Uterus (tissue), 2 donors: Measurements from ENCODE around the gene SGPP2.

Source experiments
- POLR2A ChIP-seq, 2 donors: fragments of 450-650 bp; IDR thresholded peaks; one replicate each; pipeline ENCODE4 v1.6.1; 2016; ENCODE audit warnings: antibody characterized with exemption in 2 of 2, mild to moderate bottlenecking in 1 of 2, moderate library complexity in 1 of 2
- TF ChIP-seq, protein P1 (sequence below), 4 experiments: fragments of 200-600 bp in 2 of 4; fragments of 450-650 bp in 2 of 4; sonication (generic) in 2 of 4; IDR thresholded peaks; one replicate each; pipeline ENCODE4 v1.5.1; 2016 to 2019; ENCODE audit warnings: antibody characterized with exemption in 4 of 4, mild to moderate bottlenecking in 2 of 4, moderate library complexity in 1 of 4

- no peak for TF ChIP-seq POLR2A (IDR thresholded peaks at IDR 0.05)
- TF ChIP-seq, protein P1, sequence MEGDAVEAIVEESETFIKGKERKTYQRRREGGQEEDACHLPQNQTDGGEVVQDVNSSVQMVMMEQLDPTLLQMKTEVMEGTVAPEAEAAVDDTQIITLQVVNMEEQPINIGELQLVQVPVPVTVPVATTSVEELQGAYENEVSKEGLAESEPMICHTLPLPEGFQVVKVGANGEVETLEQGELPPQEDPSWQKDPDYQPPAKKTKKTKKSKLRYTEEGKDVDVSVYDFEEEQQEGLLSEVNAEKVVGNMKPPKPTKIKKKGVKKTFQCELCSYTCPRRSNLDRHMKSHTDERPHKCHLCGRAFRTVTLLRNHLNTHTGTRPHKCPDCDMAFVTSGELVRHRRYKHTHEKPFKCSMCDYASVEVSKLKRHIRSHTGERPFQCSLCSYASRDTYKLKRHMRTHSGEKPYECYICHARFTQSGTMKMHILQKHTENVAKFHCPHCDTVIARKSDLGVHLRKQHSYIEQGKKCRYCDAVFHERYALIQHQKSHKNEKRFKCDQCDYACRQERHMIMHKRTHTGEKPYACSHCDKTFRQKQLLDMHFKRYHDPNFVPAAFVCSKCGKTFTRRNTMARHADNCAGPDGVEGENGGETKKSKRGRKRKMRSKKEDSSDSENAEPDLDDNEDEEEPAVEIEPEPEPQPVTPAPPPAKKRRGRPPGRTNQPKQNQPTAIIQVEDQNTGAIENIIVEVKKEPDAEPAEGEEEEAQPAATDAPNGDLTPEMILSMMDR (IDR thresholded peaks at IDR 0.05), result no peak
These were observed 53.7 kb downstream of the SGPP2 start for GRCh38 chr2:222477962-222478608.
